ENCODE data around the gene TIMM50. TPM values are rescaled to one million over a fixed set of nuclear protein-coding genes. Genes with fewer than 3 reads are reported as not detected.

Gene TIMM50
- total and polyA plus RNA-seq, 5 donors from 2014 or later = 35.4 to 47.4 (median 40.8) TPM

DNA sequence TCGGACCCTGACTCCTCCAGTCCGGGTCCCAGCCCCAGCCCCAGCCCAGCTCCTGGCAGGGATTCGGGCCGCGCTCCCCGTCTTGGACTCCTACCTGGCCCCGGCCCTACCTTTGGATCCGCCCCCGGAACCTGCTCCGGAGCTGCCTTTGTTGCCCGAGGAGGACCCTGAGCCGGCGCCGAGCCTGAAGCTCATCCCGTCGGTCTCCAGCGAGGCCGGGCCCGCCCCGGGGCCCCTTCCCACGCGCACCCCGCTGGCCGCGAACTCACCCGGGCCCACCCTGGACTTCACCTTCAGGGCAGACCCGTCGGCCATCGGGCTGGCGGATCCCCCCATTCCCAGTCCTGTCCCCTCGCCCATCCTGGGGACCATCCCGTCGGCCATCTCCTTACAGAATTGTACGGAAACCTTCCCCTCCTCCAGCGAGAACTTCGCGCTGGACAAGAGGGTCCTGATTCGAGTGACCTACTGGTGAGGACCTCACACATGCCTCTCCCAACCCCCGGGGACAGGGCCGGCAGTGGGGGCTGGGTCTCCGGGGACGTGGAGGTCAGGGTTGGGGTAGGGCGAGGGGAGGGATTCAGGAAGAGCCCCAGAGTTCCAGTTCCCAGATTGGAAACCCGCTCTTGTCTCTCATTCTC, 35.0 kb downstream of the TIMM50 start:
- no peaks in the 10 kb centered on the region for H3K36me3 ChIP-seq (ENCODE audit: control insufficient read depth, insufficient read depth, low read length)
- peaks cover 0 to 3% (median 0%) of the 10 kb centered on the region in 7 donors for H3K9me3 Mint-ChIP-seq
- DNase-seq = no peak
- no peaks in the 10 kb centered on the region for H3K9me3 ChIP-seq (ENCODE audit: control insufficient read depth in 2 of 2, low read length in 2 of 2)
- peaks cover 0 to 17% (median 7%) of the 10 kb centered on the region in 4 donors for H3K4me1 Mint-ChIP-seq
- no peak overlapping the region for H3K27ac ChIP-seq (ENCODE audit: insufficient read depth, low read length, poor library complexity, severe bottlenecking)
- H3K36me3 Mint-ChIP-seq = peaks cover 9% of the 10 kb centered on the region
- peaks cover 14% of the 10 kb centered on the region for H3K27me3 ChIP-seq (ENCODE audit: control insufficient read depth, insufficient read depth, low read length)
- peak in 1 of 2 donors; percentile 37 for ATAC-seq (ENCODE audit: low read depth in 2 of 2)
- H3K27ac Mint-ChIP-seq = peak overlapping the region in 1 of 3 donors; percentile 33
- H3K4me3 Mint-ChIP-seq = peak overlapping the region; percentile 5 to 84 (median 54)
- no peak overlapping the region for H3K4me3 ChIP-seq (ENCODE audit: low read depth, low read length)
- peaks cover 16% of the 10 kb centered on the region for H3K4me1 ChIP-seq (ENCODE audit: control insufficient read depth, insufficient read depth, low read length, poor library complexity, severe bottlenecking)
- H3K27me3 Mint-ChIP-seq = peaks cover 47% of the 10 kb centered on the region

DNA sequence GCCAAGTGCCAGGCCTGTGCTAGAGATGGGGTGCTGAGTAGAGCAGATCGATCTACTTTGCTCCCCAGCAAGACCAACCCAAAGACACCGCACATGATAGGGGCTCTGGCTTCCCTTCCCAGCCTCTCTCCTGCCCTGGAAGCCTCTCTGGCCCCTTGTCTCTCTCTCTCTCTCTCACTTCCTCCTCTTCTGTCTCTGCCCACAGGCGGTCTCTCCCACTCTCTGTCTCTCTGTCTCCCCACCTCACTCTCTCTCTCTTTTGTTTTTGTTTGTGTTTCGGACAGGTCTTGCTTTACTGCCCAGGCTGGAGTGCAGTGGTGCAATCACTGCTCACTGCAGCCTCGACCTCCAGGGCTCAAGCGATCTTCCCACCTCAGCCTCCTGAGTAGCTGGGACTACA, 35.6 kb downstream of the TIMM50 start:
- Histone ChIP-seq H3K36me3 (ENCODE audit: control insufficient read depth, insufficient read depth, low read length) (no peaks in the 10 kb centered on the region), H3K9me3 (ENCODE audit: control insufficient read depth in 2 of 2, low read length in 2 of 2) (no peaks in the 10 kb centered on the region), H3K4me1 (ENCODE audit: control insufficient read depth, insufficient read depth, low read length, poor library complexity, severe bottlenecking) (peaks cover 16% of the 10 kb centered on the region), H3K4me3 (ENCODE audit: low read depth, low read length) (no peak overlapping the region), H3K27me3 (ENCODE audit: control insufficient read depth, insufficient read depth, low read length) (peaks cover 14% of the 10 kb centered on the region), H3K27ac (ENCODE audit: insufficient read depth, low read length, poor library complexity, severe bottlenecking) (no peak overlapping the region)
- H3K27ac Mint-ChIP-seq = no peak overlapping the region
- ATAC-seq (ENCODE audit: low read depth in 2 of 2) (no peak), DNase-seq (no peak)
- peaks cover 0 to 3% (median 0%) of the 10 kb centered on the region in 7 donors for H3K9me3 Mint-ChIP-seq
- peaks cover 9% of the 10 kb centered on the region for H3K36me3 Mint-ChIP-seq
- H3K4me1 Mint-ChIP-seq = peaks cover 0 to 17% (median 7%) of the 10 kb centered on the region in 4 donors
- H3K4me3 Mint-ChIP-seq = peak overlapping the region; percentile 5 to 83 (median 50)
- H3K27me3 Mint-ChIP-seq = peaks cover 47% of the 10 kb centered on the region

DNA sequence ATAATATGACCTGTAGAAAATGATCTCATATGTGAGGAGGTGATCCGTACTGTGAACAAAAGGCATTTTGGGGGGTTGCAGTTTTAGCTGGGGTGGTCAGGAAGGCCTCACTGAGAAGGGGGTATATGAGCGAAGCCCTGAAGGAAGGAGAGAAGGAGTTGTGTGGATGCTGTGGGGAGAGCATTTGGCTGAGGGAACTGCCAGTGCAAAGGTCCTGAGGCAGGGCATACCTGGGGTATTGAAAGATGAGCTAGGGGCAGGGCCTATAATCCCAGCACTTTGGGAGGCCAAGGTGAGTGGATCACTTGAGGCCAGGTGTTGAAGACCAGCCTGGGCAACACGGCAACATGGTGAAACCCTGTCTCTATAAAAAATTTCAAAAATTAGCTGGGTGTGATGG, 36.8 kb downstream of the TIMM50 start:
- Mint-ChIP-seq H3K4me1 (peaks cover 0 to 17% (median 7%) of the 10 kb centered on the region in 4 donors), H3K9me3 (peaks cover 0 to 3% (median 0%) of the 10 kb centered on the region in 7 donors), H3K27ac (no peak overlapping the region), H3K36me3 (peaks cover 9% of the 10 kb centered on the region), H3K4me3 (no peak overlapping the region), H3K27me3 (peaks cover 41% of the 10 kb centered on the region)
- Histone ChIP-seq H3K36me3 (ENCODE audit: control insufficient read depth, insufficient read depth, low read length) (no peaks in the 10 kb centered on the region), H3K27ac (ENCODE audit: insufficient read depth, low read length, poor library complexity, severe bottlenecking) (no peak overlapping the region), H3K4me1 (ENCODE audit: control insufficient read depth, insufficient read depth, low read length, poor library complexity, severe bottlenecking) (peaks cover 16% of the 10 kb centered on the region), H3K9me3 (ENCODE audit: control insufficient read depth in 2 of 2, low read length in 2 of 2) (no peaks in the 10 kb centered on the region), H3K4me3 (ENCODE audit: low read depth, low read length) (no peak overlapping the region), H3K27me3 (ENCODE audit: control insufficient read depth, insufficient read depth, low read length) (peaks cover 14% of the 10 kb centered on the region)
- ATAC-seq (ENCODE audit: low read depth in 2 of 2) = no peak
- DNase-seq = no peak

DNA sequence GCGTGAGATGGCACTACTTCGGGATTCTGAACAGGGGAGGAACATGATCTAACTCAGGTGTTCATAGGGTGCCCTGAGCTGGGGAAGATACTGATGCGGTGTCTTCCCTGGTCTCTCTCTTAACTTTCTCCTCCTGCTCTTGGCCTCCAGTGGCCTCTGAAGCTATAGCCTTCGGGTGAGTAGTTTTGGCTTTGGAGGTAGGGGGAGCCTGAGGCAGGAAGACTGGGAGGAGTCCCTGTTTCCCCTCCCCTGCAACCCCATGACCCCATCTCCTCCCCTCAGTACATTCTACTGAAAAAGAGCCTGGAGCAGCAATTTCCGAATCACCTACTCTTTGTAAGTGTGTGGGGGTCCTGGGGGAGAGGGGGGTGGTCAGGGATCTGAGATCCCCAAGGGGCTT, 37.8 kb downstream of the TIMM50 start:
- peaks cover 9% of the 10 kb centered on the region for H3K36me3 Mint-ChIP-seq
- peaks cover 0 to 17% (median 7%) of the 10 kb centered on the region in 4 donors for H3K4me1 Mint-ChIP-seq
- DNase-seq (no peak), ATAC-seq (ENCODE audit: low read depth in 2 of 2) (no peak)
- no peak overlapping the region for H3K4me3 ChIP-seq (ENCODE audit: low read depth, low read length)
- no peaks in the 10 kb centered on the region for H3K36me3 ChIP-seq (ENCODE audit: control insufficient read depth, insufficient read depth, low read length)
- peaks cover 33% of the 10 kb centered on the region for H3K27me3 Mint-ChIP-seq
- H3K4me1 ChIP-seq (ENCODE audit: control insufficient read depth, insufficient read depth, low read length, poor library complexity, severe bottlenecking) = peaks cover 16% of the 10 kb centered on the region
- H3K9me3 ChIP-seq (ENCODE audit: control insufficient read depth in 2 of 2, low read length in 2 of 2) = no peaks in the 10 kb centered on the region
- no peak overlapping the region for H3K27ac Mint-ChIP-seq
- H3K27me3 ChIP-seq (ENCODE audit: control insufficient read depth, insufficient read depth, low read length) = peaks cover 14% of the 10 kb centered on the region
- peaks cover 0 to 2% (median 0%) of the 10 kb centered on the region in 7 donors for H3K9me3 Mint-ChIP-seq
- H3K4me3 Mint-ChIP-seq = peak overlapping the region in 1 of 4 donors; percentile 13
- no peak overlapping the region for H3K27ac ChIP-seq (ENCODE audit: insufficient read depth, low read length, poor library complexity, severe bottlenecking)

DNA sequence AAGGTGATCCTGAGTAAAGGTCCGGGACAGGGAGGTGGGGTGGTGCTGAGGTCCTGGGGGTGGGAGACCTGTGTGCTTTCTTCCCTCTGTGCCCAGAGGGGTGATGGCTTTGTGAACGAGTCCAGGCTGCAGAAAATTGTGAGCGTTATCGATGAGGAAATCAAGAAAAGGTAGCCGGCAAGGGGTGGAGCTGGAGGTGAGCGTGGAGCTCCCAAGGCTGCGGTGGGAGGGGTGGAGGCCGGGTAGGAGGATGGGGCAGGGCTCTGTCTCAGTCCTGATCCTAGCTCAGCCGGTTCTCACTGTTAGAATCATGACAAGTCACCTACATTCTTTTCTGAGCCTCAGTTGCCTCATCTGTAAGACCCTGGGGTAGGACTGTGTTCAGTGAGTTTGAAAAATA, 38.3 kb downstream of the TIMM50 start:
- no peak overlapping the region for H3K27ac Mint-ChIP-seq
- ATAC-seq (ENCODE audit: low read depth in 2 of 2) (no peak), DNase-seq (no peak)

DNA sequence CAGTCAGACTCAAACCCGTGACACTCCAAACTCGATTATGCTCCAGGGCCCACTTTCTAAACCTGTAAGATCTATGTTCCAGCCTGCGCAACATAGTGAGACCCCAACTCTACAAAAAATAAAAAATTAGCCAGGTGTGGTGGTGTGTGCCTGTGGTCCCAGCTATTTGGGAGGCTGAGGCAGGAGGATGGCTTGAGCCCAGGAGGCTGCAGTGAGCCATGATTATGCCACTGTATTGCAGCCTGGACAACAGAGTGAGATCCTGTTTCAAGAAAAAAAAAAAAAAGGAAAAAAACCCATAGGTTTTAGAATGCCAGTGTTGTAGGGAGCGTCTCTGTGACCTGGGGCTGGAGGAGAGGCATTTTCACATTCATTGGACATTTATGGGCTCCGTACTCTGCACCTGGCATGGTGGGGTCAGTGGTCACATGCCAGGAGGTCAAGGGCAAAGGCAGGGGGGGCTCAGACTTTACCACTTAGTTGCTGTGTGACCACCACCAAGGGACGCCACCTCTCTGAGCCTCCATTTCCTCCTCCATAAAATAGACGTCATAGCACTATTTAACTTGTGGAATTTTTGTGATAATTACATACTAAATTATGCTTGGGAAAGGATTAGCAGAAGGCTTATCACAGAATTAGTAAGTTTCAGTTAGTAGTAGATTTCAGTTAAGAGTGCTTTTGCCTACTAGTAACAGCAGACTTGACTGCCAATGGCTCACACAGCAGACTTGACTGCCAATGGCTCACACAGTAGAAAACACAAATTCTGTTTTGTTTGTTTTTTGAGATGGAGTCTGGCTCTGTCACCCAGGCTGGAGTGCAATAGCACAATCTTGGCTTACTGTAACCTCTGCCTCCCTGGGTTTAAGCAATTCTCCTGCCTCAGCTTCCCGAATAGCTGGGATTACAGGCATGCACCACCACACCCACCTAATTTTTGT, 40.2 kb downstream of the TIMM50 start:
- Histone ChIP-seq H3K4me3 (ENCODE audit: low read depth, low read length) (no peak overlapping the region), H3K27ac (ENCODE audit: insufficient read depth, low read length, poor library complexity, severe bottlenecking) (no peak overlapping the region), H3K4me1 (ENCODE audit: control insufficient read depth, insufficient read depth, low read length, poor library complexity, severe bottlenecking) (peaks cover 3% of the 10 kb centered on the region), H3K9me3 (ENCODE audit: control insufficient read depth in 2 of 2, low read length in 2 of 2) (no peaks in the 10 kb centered on the region), H3K27me3 (ENCODE audit: control insufficient read depth, insufficient read depth, low read length) (peaks cover 3% of the 10 kb centered on the region), H3K36me3 (ENCODE audit: control insufficient read depth, insufficient read depth, low read length) (no peaks in the 10 kb centered on the region)
- Mint-ChIP-seq H3K9me3 (peaks cover 0 to 2% (median 0%) of the 10 kb centered on the region in 7 donors), H3K4me3 (no peak overlapping the region), H3K27me3 (peaks cover 16% of the 10 kb centered on the region), H3K4me1 (peaks cover 0 to 10% (median 4%) of the 10 kb centered on the region in 4 donors), H3K36me3 (peaks cover 9% of the 10 kb centered on the region), H3K27ac (no peak overlapping the region)
- DNase-seq (no peak), ATAC-seq (ENCODE audit: low read depth in 2 of 2) (no peak)

More for the DNA sequence above, 38.3 kb downstream of the TIMM50 start:
- Mint-ChIP-seq H3K27me3 (peaks cover 29% of the 10 kb centered on the region), H3K36me3 (peaks cover 9% of the 10 kb centered on the region), H3K4me3 (no peak overlapping the region), H3K4me1 (peaks cover 0 to 17% (median 7%) of the 10 kb centered on the region in 4 donors), H3K9me3 (peaks cover 0 to 2% (median 0%) of the 10 kb centered on the region in 7 donors)
- Histone ChIP-seq H3K9me3 (ENCODE audit: control insufficient read depth in 2 of 2, low read length in 2 of 2) (no peaks in the 10 kb centered on the region), H3K4me3 (ENCODE audit: low read depth, low read length) (no peak overlapping the region), H3K36me3 (ENCODE audit: control insufficient read depth, insufficient read depth, low read length) (no peaks in the 10 kb centered on the region), H3K27me3 (ENCODE audit: control insufficient read depth, insufficient read depth, low read length) (peaks cover 10% of the 10 kb centered on the region), H3K4me1 (ENCODE audit: control insufficient read depth, insufficient read depth, low read length, poor library complexity, severe bottlenecking) (peaks cover 16% of the 10 kb centered on the region), H3K27ac (ENCODE audit: insufficient read depth, low read length, poor library complexity, severe bottlenecking) (no peak overlapping the region)

DNA sequence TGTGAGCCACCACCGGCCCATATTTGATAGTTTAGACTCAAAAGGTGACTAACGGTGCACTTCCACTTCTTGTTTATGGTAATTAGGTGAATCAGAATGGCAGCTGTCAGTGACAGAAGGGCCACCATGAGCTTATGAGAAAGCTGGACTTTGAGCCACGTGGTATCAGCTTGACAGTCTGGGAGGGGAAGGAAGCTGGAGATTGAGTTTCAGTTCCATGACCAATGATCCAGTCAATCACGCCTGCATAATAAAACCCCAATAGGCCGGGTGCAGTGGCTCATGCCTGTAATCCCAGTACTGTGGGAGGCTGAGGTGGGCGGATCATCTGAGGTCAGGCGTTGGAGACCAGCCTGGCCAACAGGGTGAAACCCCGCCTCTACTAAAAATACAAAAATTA, 43.9 kb downstream of the TIMM50 start:
- Histone ChIP-seq H3K27ac (ENCODE audit: insufficient read depth, low read length, poor library complexity, severe bottlenecking) (no peak overlapping the region), H3K4me1 (ENCODE audit: control insufficient read depth, insufficient read depth, low read length, poor library complexity, severe bottlenecking) (no peaks in the 10 kb centered on the region), H3K36me3 (ENCODE audit: control insufficient read depth, insufficient read depth, low read length) (no peaks in the 10 kb centered on the region), H3K27me3 (ENCODE audit: control insufficient read depth, insufficient read depth, low read length) (no peaks in the 10 kb centered on the region), H3K9me3 (ENCODE audit: control insufficient read depth in 2 of 2, low read length in 2 of 2) (no peaks in the 10 kb centered on the region), H3K4me3 (ENCODE audit: low read depth, low read length) (no peak overlapping the region)
- Mint-ChIP-seq H3K9me3 (no peaks in the 10 kb centered on the region), H3K4me1 (peaks cover 5 to 8% (median 6%) of the 10 kb centered on the region in 4 donors), H3K36me3 (no peaks in the 10 kb centered on the region), H3K27me3 (no peaks in the 10 kb centered on the region), H3K27ac (no peak overlapping the region), H3K4me3 (no peak overlapping the region)
- peak in 1 of 2 donors; percentile 28 for ATAC-seq (ENCODE audit: low read depth in 2 of 2)
- DNase-seq = no peak

All from CD4-positive, CD25-positive, alpha-beta regulatory T cell (primary cell).